HEK293T (cell line): ENCODE measurements around the gene CSH2.

Experiments used
- CTCF ChIA-PET: fragments of 350-600 bp; formaldehyde crosslinking; extraction: SDS; loops from one replicate; lab custom pipeline; 2021; ENCODE audit warnings: antibody characterized with exemption, inconsistent platforms; lab: Yijun Ruan, JAX
- POLR2A ChIA-PET: fragments of 350-600 bp; formaldehyde crosslinking; extraction: SDS; loops from one replicate; lab custom pipeline; 2020; ENCODE audit warnings: antibody characterized with exemption, inconsistent platforms; lab: Yijun Ruan, JAX
- DNase-seq: peaks from one replicate; pipeline ENCODE4 v3.0.0; 2012; ENCODE audit warnings: mixed read lengths; ENCODE audit errors: extremely low spot score
- ARNT ChIP-seq: fragments of 450-650 bp; IDR thresholded peaks from 2 replicates; pipeline ENCODE4 v1.6.1; 2017; ENCODE audit warnings: mild to moderate bottlenecking
- BHLHE40 ChIP-seq: fragments of 450-650 bp; IDR thresholded peaks from 2 replicates; pipeline ENCODE4 v1.6.1; 2016; ENCODE audit warnings: mild to moderate bottlenecking, moderate library complexity, borderline replicate concordance
- CTBP1 ChIP-seq: fragments of 450-650 bp; IDR thresholded peaks from 2 replicates; pipeline ENCODE4 v1.6.1; 2016; ENCODE audit warnings: borderline replicate concordance
- ELF4 ChIP-seq: fragments of 450-650 bp; IDR thresholded peaks from 2 replicates; pipeline ENCODE4 v1.6.1; 2017; ENCODE audit warnings: antibody characterized with exemption
- FOXA1 ChIP-seq: fragments of 450-650 bp; IDR thresholded peaks from 2 replicates; pipeline ENCODE4 v1.6.1; 2016; ENCODE audit warnings: mild to moderate bottlenecking
- FOXK2 ChIP-seq: fragments of 450-650 bp; IDR thresholded peaks from 2 replicates; pipeline ENCODE4 v1.6.1; 2016; ENCODE audit warnings: mild to moderate bottlenecking
- FOXM1 ChIP-seq: fragments of 450-650 bp; IDR thresholded peaks from 2 replicates; pipeline ENCODE4 v1.6.1; 2017; ENCODE audit warnings: mild to moderate bottlenecking, borderline replicate concordance
- HDGF ChIP-seq: fragments of 450-650 bp; IDR thresholded peaks from 2 replicates; pipeline ENCODE4 v1.6.1; 2017; ENCODE audit warnings: antibody characterized with exemption, borderline replicate concordance
- L3MBTL2 ChIP-seq: fragments of 450-650 bp; conservative IDR thresholded peaks from 2 replicates; pipeline ENCODE4 v1.6.1; 2016; ENCODE audit warnings: mild to moderate bottlenecking
- LEF1 ChIP-seq: fragments of 450-650 bp; IDR thresholded peaks from 2 replicates; pipeline ENCODE4 v1.6.1; 2017; ENCODE audit warnings: mild to moderate bottlenecking, borderline replicate concordance
- NFRKB ChIP-seq: fragments of 450-650 bp; IDR thresholded peaks from 2 replicates; pipeline ENCODE4 v1.6.1; 2016; ENCODE audit warnings: mild to moderate bottlenecking, moderate library complexity
- SP1 ChIP-seq: fragments of 450-650 bp; IDR thresholded peaks from 2 replicates; pipeline ENCODE4 v1.6.1; 2017
- SUZ12 ChIP-seq: fragments of 450-650 bp; IDR thresholded peaks from 2 replicates; pipeline ENCODE4 v1.6.1; 2016; ENCODE audit warnings: mild to moderate bottlenecking
- TARDBP ChIP-seq: fragments of 450-650 bp; IDR thresholded peaks from 2 replicates; pipeline ENCODE4 v1.6.1; 2016
- ZNF384 ChIP-seq: fragments of 450-650 bp; IDR thresholded peaks from 2 replicates; pipeline ENCODE4 v1.6.1; 2016
- TF ChIP-seq, protein P1 (sequence below): fragments of 450-650 bp; IDR thresholded peaks from 2 replicates; pipeline ENCODE4 v1.6.1; 2016

The CSH2 gene

GRCh38 chr17:63828936-63829335, 44.5 kb downstream of the CSH2 start:
- TF ChIP-seq, protein P1, sequence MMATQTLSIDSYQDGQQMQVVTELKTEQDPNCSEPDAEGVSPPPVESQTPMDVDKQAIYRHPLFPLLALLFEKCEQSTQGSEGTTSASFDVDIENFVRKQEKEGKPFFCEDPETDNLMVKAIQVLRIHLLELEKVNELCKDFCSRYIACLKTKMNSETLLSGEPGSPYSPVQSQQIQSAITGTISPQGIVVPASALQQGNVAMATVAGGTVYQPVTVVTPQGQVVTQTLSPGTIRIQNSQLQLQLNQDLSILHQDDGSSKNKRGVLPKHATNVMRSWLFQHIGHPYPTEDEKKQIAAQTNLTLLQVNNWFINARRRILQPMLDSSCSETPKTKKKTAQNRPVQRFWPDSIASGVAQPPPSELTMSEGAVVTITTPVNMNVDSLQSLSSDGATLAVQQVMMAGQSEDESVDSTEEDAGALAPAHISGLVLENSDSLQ, result peak; percentile 57
- TF ChIP-seq ZNF384 (no peak), ELF4 (no peak)
- ChIA-PET CTCF (interaction anchor here (1.4 kb wide), 1 partner anchor 403 kb away, joined by 4 read pairs; no protein-coding TSS in a partner anchor), POLR2A (interaction anchor here (1.1 to 6.2 kb wide), 2 partner anchors 14 to 54 kb away, joined by 3 to 52 read pairs; partner anchors contain the start of genes CCDC47, DDX42 and SMARCD2)
- no peak for DNase-seq

DNA sequence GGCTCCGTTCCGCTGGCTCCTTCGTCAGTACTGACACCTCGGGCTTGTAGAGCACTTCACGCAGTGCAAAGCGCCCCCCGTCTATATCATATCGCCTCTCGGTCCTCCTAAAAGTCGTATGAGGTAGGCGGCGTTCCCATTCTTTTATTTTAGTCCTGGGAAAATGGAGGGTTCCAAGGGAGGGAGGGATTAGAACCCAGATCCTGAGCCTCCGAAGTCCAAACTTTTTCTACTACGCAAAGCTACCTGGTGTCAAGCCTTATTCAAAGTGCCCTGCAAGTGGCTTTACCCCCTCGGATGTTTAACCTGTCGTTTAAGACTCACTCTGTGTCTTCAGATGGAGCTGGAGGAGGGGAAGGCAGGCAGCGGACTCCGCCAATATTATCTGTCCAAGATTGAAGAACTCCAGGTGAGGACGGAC, 45.7 kb downstream of the CSH2 start:
- TF ChIP-seq SP1 (no peak), ZNF384 (no peak), LEF1 (no peak), L3MBTL2 (no peak), HDGF (no peak), FOXM1 (no peak), ELF4 (no peak), BHLHE40 (no peak), ARNT (no peak), SUZ12 (no peak), NFRKB (no peak)
- TF ChIP-seq, protein P1, result no peak
- CTCF ChIA-PET, result interaction anchor here (1.0 to 1.4 kb wide), 2 partner anchors 193 to 402 kb away, joined by 3 to 4 read pairs; no protein-coding TSS in a partner anchor
- POLR2A ChIA-PET, result interaction anchor here (0.6 to 6.2 kb wide), 6 partner anchors 10 to 86 kb away, joined by 3 to 67 read pairs (median 20); partner anchors contain the start of genes CCDC47, DDX42 and SMARCD2
- no peak for DNase-seq

- TF ChIP-seq, protein P1, result no peak
- TF ChIP-seq NFRKB (peak; percentile 71; the same call in 1 of the 2 replicates), ELF4 (peak; percentile 88), FOXM1 (no peak), HDGF (no peak), ZNF384 (no peak), BHLHE40 (no peak), FOXA1 (no peak), SUZ12 (no peak), CTBP1 (no peak), ARNT (no peak), LEF1 (no peak)
- ChIA-PET CTCF (interaction anchor here (1.0 to 1.6 kb wide), 3 partner anchors 12 to 193 kb away, joined by 3 to 5 read pairs (median 4); no protein-coding TSS in a partner anchor), POLR2A (interaction anchor here (0.6 to 6.2 kb wide), 12 partner anchors 8 to 86 kb away, joined by 3 to 67 read pairs (median 4); partner anchors contain the start of genes CCDC47, DDX42 and SMARCD2)
- peak; percentile 92 for DNase-seq
These were observed 46.3 kb downstream of the CSH2 start, which contains the start of the genes FTSJ3 and PSMC5 for GRCh38 chr17:63827002-63827800. Gene FTSJ3, minus strand, starts transcription at chr17:63827663. Its CDS starts 761 bp downstream, at chr17:63826902. Gene PSMC5, plus strand, starts transcription at chr17:63827431. Its CDS starts 60 bp downstream, at chr17:63827491.

DNA sequence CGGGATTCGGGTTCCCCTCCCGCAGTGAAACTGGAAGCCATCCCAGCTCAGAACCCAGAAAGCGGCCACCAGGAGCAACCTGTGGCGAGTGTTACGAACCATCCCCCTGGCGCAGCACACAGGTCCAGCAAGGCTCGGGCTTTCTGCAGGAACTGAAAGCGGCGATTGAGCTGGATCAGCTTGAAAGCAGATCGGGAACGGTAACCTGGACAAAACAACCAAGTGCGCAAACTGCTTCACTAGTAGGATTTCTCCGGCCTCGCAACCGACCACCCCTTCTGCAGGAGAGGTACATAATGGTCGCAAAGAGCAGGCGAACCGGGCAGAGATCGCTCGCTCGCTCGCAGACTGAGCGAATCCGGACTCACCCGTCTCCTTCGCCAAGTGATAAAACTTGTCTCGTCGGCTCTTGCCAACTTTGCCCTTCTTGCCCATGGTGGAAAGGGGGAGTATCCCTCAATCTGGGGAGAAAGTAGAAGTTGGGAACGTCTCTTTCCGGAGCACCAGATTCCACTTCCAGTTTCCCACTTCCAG, 46.9 kb downstream of the CSH2 start:
- ChIA-PET POLR2A (interaction anchor here (0.8 to 6.2 kb wide), 12 partner anchors 8 to 196 kb away, joined by 3 to 67 read pairs (median 5); partner anchors contain the start of genes CCDC47, DDX42, SMARCD2 and STRADA), CTCF (interaction anchor here (1.0 to 1.6 kb wide), 2 partner anchors 13 to 129 kb away, joined by 4 to 5 read pairs; no protein-coding TSS in a partner anchor)
- no peak for TF ChIP-seq ZNF384
- no peak for TF ChIP-seq SP1
- TF ChIP-seq FOXM1, result no peak
- no peak for TF ChIP-seq ARNT
- no peak for TF ChIP-seq LEF1
- TF ChIP-seq HDGF, result no peak
- no peak for TF ChIP-seq ELF4
- TF ChIP-seq TARDBP, result no peak
- TF ChIP-seq BHLHE40, result no peak
- TF ChIP-seq FOXA1, result no peak
- no peak for TF ChIP-seq SUZ12
- TF ChIP-seq NFRKB, result no peak
- TF ChIP-seq CTBP1, result no peak
- TF ChIP-seq, protein P1, result no peak
- TF ChIP-seq L3MBTL2, result no peak
- no peak for TF ChIP-seq FOXK2
- peak; percentile 29 for DNase-seq
